SK-N-SH (cell line): ENCODE data around the gene HNRNPF. TPM values are rescaled to one million over a fixed set of nuclear protein-coding genes. Genes with fewer than 3 reads are reported as not detected.

Experiments used
- CTCF ChIA-PET: fragments of 300-600, 350-600 bp; formaldehyde crosslinking; extraction: SDS; loops from one replicate; lab custom pipeline; 2021; lab: Yijun Ruan, JAX
- POLR2A ChIA-PET: fragments of 350-600 bp; sonication (Branson Sonifier 250); formaldehyde crosslinking; extraction: SDS; loops from one replicate; lab custom pipeline; 2020; ENCODE audit warnings: antibody characterized with exemption, inconsistent platforms; lab: Yijun Ruan, JAX
- DNase-seq: peaks from one replicate; pipeline ENCODE4 v3.0.0; 2012
- H2AFZ ChIP-seq: fragments of 200-600 bp; sonication (generic); 2 replicates; pipeline ENCODE4 v1.8.1; 2016; ENCODE audit warnings: antibody characterized with exemption, mild to moderate bottlenecking, low read depth
- H3F3A ChIP-seq: fragments of 200-600 bp; sonication (generic); replicated peaks from 2 replicates; pipeline ENCODE3; 2016; ENCODE audit warnings: antibody characterized with exemption, mild to moderate bottlenecking; ENCODE audit not compliant: insufficient read depth
- H3K27ac ChIP-seq, 2 experiments: fragments of 200-500 bp in 1 of 2; fragments of 200-600 bp in 1 of 2; sonication (Bioruptor generic) in 1 of 2; sonication (generic), shearing (Covaris generic) in 1 of 2; 2 replicates each; pipeline versions ENCODE4 v1.5.1 to v1.6.1; 2014 to 2016; ENCODE audit warnings: low read depth in 2 of 2, inconsistent platforms in 1 of 2, low read length in 1 of 2, mild to moderate bottlenecking in 1 of 2, mixed read lengths in 1 of 2
- H3K27me3 ChIP-seq: fragments of 200-600 bp; sonication (generic), shearing (Covaris generic); 2 replicates; pipeline ENCODE4 v1.6.1; 2016; ENCODE audit warnings: mixed run types; ENCODE audit not compliant: insufficient read depth
- H3K36me3 ChIP-seq, 2 experiments: fragments of 200-500 bp in 1 of 2; fragments of 200-600 bp in 1 of 2; sonication (Bioruptor generic) in 1 of 2; sonication (generic) in 1 of 2; replicated peaks in 1 of 2; 2 replicates each; pipeline versions ENCODE3 to v1.5.1; 2014 to 2016; ENCODE audit warnings: low read length in 1 of 2, mild to moderate bottlenecking in 1 of 2; ENCODE audit not compliant: insufficient read depth in 2 of 2, control insufficient read depth in 1 of 2
- H3K4me1 ChIP-seq, 2 experiments: fragments of 200-500 bp in 1 of 2; fragments of 200-600 bp in 1 of 2; sonication (Bioruptor generic) in 1 of 2; sonication (generic), shearing (Covaris generic) in 1 of 2; 2 replicates each; pipeline versions ENCODE4 v1.5.1 to v1.6.1; 2014 to 2016; ENCODE audit warnings: low read depth in 1 of 2, low read length in 1 of 2, mixed run types in 1 of 2; ENCODE audit not compliant: insufficient read depth in 2 of 2, control insufficient read depth in 1 of 2
- H3K4me2 ChIP-seq: fragments of 200-600 bp; sonication (generic), shearing (Covaris generic); 2 replicates; pipeline ENCODE4 v1.6.1; 2017; ENCODE audit warnings: mixed run types
- H3K4me3 ChIP-seq, 2 experiments: fragments of 200-500 bp in 1 of 2; fragments of 200-600 bp in 1 of 2; sonication (Bioruptor generic) in 1 of 2; sonication (generic), shearing (Covaris generic) in 1 of 2; 2 replicates each; pipeline versions ENCODE4 v1.5.1 to v1.8.1; 2014 to 2016; ENCODE audit warnings: low read depth in 2 of 2, inconsistent platforms in 1 of 2, low read length in 1 of 2, mild to moderate bottlenecking in 1 of 2, mixed read lengths in 1 of 2, moderate library complexity in 1 of 2
- H3K79me2 ChIP-seq: fragments of 200-600 bp; sonication (generic); 2 replicates; pipeline ENCODE4 v1.8.1; 2017; ENCODE audit warnings: mild to moderate bottlenecking; ENCODE audit not compliant: insufficient read depth
- H3K9ac ChIP-seq: fragments of 200-600 bp; sonication (generic); 2 replicates; pipeline ENCODE4 v1.6.1; 2017; ENCODE audit warnings: mixed run types
- H3K9me2 ChIP-seq: fragments of 200-600 bp; sonication (generic); 2 replicates; pipeline ENCODE4 v1.6.1; 2017; ENCODE audit warnings: mixed run types
- H3K9me3 ChIP-seq: fragments of 200-600 bp; sonication (generic); 2 replicates; pipeline ENCODE4 v1.6.1; 2017; ENCODE audit warnings: mixed run types, mild to moderate bottlenecking, moderate library complexity
- H4K20me1 ChIP-seq: fragments of 200-600 bp; sonication (generic); 2 replicates; pipeline ENCODE4 v1.6.1; 2017; ENCODE audit warnings: mild to moderate bottlenecking, mixed run types; ENCODE audit not compliant: insufficient read depth
- CTCF ChIP-seq: fragments of 200-600 bp; sonication (generic); IDR thresholded peaks from 2 replicates; pipeline ENCODE4 v1.6.1; 2017; ENCODE audit warnings: antibody characterized with exemption, mild to moderate bottlenecking, moderate library complexity
- ELF1 ChIP-seq: IDR thresholded peaks from 2 replicates; pipeline ENCODE4 v1.4.0; 2012
- EP300 ChIP-seq, 2 experiments: IDR thresholded peaks; 2 replicates each; pipeline versions ENCODE4 v1.4.0 to v1.6.1; 2012; ENCODE audit warnings: borderline replicate concordance in 1 of 2, low read depth in 1 of 2, low read length in 1 of 2
- EZH2phosphoT487 ChIP-seq: fragments of 200-600 bp; sonication (generic); IDR thresholded peaks from 2 replicates; pipeline ENCODE4 v1.6.1; 2017; ENCODE audit warnings: low read depth, mixed run types, mild to moderate bottlenecking, antibody characterized with exemption, moderate library complexity, borderline replicate concordance
- FOSL2 ChIP-seq: IDR thresholded peaks from 2 replicates; pipeline ENCODE4 v1.4.0; 2012; ENCODE audit warnings: low read depth, mild to moderate bottlenecking, moderate library complexity, borderline replicate concordance
- FOXJ3 ChIP-seq: sonication (generic); formaldehyde crosslinking; IDR thresholded peaks from 2 replicates; pipeline ENCODE4 v1.5.1; 2020; ENCODE audit warnings: mild to moderate bottlenecking, missing genetic modification reagents
- JUND ChIP-seq: IDR thresholded peaks from 2 replicates; pipeline ENCODE4 v1.4.0; 2012
- MXI1 ChIP-seq: IDR thresholded peaks from 2 replicates; pipeline ENCODE4 v1.6.1; 2012; ENCODE audit warnings: mild to moderate bottlenecking, low read depth, low read length, improper control_type of control experiment
- NFIC ChIP-seq: IDR thresholded peaks from 2 replicates; pipeline ENCODE4 v1.4.0; 2012; ENCODE audit warnings: borderline replicate concordance
- POLR2AphosphoS5 ChIP-seq: IDR thresholded peaks from 2 replicates; pipeline ENCODE4 v1.6.1; 2012; ENCODE audit warnings: low read depth, low read length
- RAD21 ChIP-seq: IDR thresholded peaks from 2 replicates; pipeline ENCODE4 v1.6.1; 2012; ENCODE audit warnings: mild to moderate bottlenecking, low read length
- RCOR1 ChIP-seq: fragments of 150-350 bp; IDR thresholded peaks from 2 replicates; pipeline ENCODE4 v1.6.1; 2017; ENCODE audit warnings: antibody characterized with exemption, low read length
- RFX5 ChIP-seq: IDR thresholded peaks from 2 replicates; pipeline ENCODE4 v1.6.1; 2012; ENCODE audit warnings: mild to moderate bottlenecking, improper control_type of control experiment, low read length
- RXRA ChIP-seq: IDR thresholded peaks from 2 replicates; pipeline ENCODE4 v1.4.0; 2012; ENCODE audit warnings: low read depth, mild to moderate bottlenecking, borderline replicate concordance
- SMC3 ChIP-seq: IDR thresholded peaks from 2 replicates; pipeline ENCODE4 v1.6.1; 2012; ENCODE audit warnings: low read depth, low read length, improper control_type of control experiment
- TCF12 ChIP-seq: IDR thresholded peaks from 2 replicates; pipeline ENCODE4 v1.4.0; 2012
- ZBTB33 ChIP-seq: IDR thresholded peaks from 2 replicates; pipeline ENCODE4 v1.4.0; 2012; ENCODE audit warnings: low read depth, borderline replicate concordance
- WGBS: methylation state at CpG from one replicate; pipeline ENCODE4 v1.1.6; 2017; ENCODE audit warnings: low lambda C conversion rate; 5-methylcytosine and 5-hydroxymethylcytosine counted together
- polyA plus RNA-seq, 3 experiments: library from polyadenylated mRNA; depleted of rRNA; stranded (reverse); fragments of >200 nt; gene quantifications; 2 replicates each; pipeline ENCODE4 v1.2.3, GENCODE V29; 2012

The HNRNPF gene
- polyA plus RNA-seq, 1 of the 3 experiments (the other 2 are of a cell fraction): 195 TPM

- H3K4me3 ChIP-seq: no peak overlapping the region
- no peak overlapping the region for H2AFZ ChIP-seq
- DNase-seq: no peak
- H3K9me3 ChIP-seq: no peaks in the 10 kb centered on the region
- H3K27me3 ChIP-seq: no peaks in the 10 kb centered on the region
- 94% methylated on average over 29 of the region's 29 CpGs for WGBS
- peaks cover 0 to 4% of the 10 kb centered on the region in 2 experiments; a peak in 1 of 4 replicates for H3K4me1 ChIP-seq
- TF ChIP-seq ELF1 (no peak), EZH2phosphoT487 (no peak), EP300 (IDR thresholded peaks at IDR 0.05; ENCODE audit: borderline replicate concordance in 1 of 2, low read depth in 1 of 2, low read length in 1 of 2) (no peak), RXRA (no peak), RCOR1 (no peak), RFX5 (no peak), POLR2AphosphoS5 (no peak)
- H3K27ac ChIP-seq: no peak overlapping the region
- H3K9me2 ChIP-seq: no peaks in the 10 kb centered on the region
- ChIA-PET POLR2A (interaction anchor here (1.0 kb wide), 1 partner anchor 8 kb away, joined by 3 read pairs; no protein-coding TSS in a partner anchor), CTCF (no interaction called here)
- peaks cover 41% of the 10 kb centered on the region for H3F3A ChIP-seq
- peaks cover 79% of the 10 kb centered on the region for H4K20me1 ChIP-seq
- H3K36me3 ChIP-seq: peaks cover 65% of the 10 kb centered on the region in 2 experiments
- no peak overlapping the region for H3K4me2 ChIP-seq
- H3K79me2 ChIP-seq: peaks cover 43% of the 10 kb centered on the region
- H3K9ac ChIP-seq: no peak overlapping the region
These were observed 21.9 kb downstream of the HNRNPF start for GRCh38 chr10:43386981-43387677.

- H3K79me2 ChIP-seq: peaks cover 37% of the 10 kb centered on the region
- TF ChIP-seq TCF12 (no peak), JUND (no peak), ELF1 (no peak), FOSL2 (no peak), CTCF (no peak), RXRA (no peak), SMC3 (no peak), ZBTB33 (no peak), NFIC (no peak), RAD21 (no peak), RCOR1 (no peak), MXI1 (no peak), FOXJ3 (CRISPR knock-in tag) (no peak)
- peaks cover 0 to 4% of the 10 kb centered on the region in 2 experiments; a peak in 1 of 4 replicates for H3K4me1 ChIP-seq
- H3K27me3 ChIP-seq: no peaks in the 10 kb centered on the region
- H3K4me2 ChIP-seq: no peak overlapping the region
- H2AFZ ChIP-seq: no peak overlapping the region
- ChIA-PET CTCF (interaction anchor here (0.9 to 1.1 kb wide), 2 partner anchors 21 to 76 kb away, joined by 3 to 5 read pairs; no protein-coding TSS in a partner anchor), POLR2A (interaction anchor here (0.6 to 1.0 kb wide), 2 partner anchors 9 to 12 kb away, joined by 3 to 5 read pairs; no protein-coding TSS in a partner anchor)
- no peak overlapping the region for H3K4me3 ChIP-seq
- no peaks in the 10 kb centered on the region for H3K9me2 ChIP-seq
- WGBS: 90% methylated on average over 4 of the region's 4 CpGs
- no peak overlapping the region for H3K9ac ChIP-seq
- DNase-seq: no peak
- no peaks in the 10 kb centered on the region for H3K9me3 ChIP-seq
- peaks cover 61 to 64% of the 10 kb centered on the region in 2 experiments for H3K36me3 ChIP-seq
- H3F3A ChIP-seq: peaks cover 41% of the 10 kb centered on the region
- peaks cover 74% of the 10 kb centered on the region for H4K20me1 ChIP-seq
- H3K27ac ChIP-seq: no peak overlapping the region
These were observed 22.4 kb downstream of the HNRNPF start for GRCh38 chr10:43386549-43386948.
